Stimulated activated CD4-positive, alpha-beta T cell treated with anti-CD3 and anti-CD28 coated beads, Interleukin-15, amount 100 ng/mL, for 48 hours (primary cell): ENCODE data around the gene PSMC3.

Experiments used
- DNase-seq, 2 donors: peaks; one replicate each; pipeline ENCODE4 v3.0.0-alpha.2; 2020; ENCODE audit warnings: low read depth in 2 of 2

The PSMC3 gene

DNA sequence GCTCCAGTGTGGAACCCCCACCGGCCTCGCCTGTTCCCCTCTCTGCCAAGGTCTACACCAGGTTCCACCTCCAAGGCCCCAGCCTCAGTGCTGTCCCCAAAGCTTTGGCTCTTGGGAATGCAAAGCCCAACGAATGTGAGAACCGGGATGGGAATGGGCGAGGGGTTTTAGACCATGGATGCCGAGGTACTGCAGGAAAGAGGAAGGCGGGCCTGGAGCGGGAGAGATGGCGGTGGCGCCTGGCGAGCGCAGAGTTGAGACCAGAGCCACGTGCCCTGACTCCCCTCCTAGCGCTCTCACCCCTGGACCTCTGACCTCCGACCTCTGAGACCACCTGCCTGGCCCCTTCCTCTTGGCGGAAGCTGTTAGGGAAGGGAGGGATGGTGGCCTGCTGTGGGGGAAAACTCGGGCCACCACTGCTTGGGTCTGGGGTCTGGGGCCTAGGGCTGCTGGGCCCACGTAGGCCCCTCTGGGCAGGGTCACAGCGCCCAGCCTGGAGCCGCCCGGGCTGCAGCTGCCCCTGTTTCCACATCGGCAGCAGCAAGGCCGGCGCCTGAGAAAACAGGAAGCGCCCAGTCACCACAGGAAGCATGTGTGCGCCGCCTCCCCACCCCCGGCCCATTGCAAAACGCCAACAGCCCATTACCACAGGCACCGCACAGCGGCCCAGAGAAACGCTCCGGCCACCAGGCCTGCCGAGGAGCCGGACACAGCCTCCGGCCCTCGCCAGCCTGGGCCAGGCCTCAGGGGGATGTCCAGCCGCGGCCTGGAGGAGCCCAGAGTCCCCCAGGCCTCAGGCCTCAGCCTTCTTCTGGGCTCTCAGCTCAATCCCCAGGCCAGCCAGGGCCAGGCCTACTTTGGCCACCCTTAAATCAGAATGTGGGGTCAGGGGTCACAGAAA lies 31.7 kb downstream of the PSMC3 start:
- DNase-seq, result peak in 1 of 2 donors; percentile 47

GRCh38 chr11:47394050-47394321 lies 32.3 kb downstream of the PSMC3 start:
- DNase-seq, result no peak

DNA sequence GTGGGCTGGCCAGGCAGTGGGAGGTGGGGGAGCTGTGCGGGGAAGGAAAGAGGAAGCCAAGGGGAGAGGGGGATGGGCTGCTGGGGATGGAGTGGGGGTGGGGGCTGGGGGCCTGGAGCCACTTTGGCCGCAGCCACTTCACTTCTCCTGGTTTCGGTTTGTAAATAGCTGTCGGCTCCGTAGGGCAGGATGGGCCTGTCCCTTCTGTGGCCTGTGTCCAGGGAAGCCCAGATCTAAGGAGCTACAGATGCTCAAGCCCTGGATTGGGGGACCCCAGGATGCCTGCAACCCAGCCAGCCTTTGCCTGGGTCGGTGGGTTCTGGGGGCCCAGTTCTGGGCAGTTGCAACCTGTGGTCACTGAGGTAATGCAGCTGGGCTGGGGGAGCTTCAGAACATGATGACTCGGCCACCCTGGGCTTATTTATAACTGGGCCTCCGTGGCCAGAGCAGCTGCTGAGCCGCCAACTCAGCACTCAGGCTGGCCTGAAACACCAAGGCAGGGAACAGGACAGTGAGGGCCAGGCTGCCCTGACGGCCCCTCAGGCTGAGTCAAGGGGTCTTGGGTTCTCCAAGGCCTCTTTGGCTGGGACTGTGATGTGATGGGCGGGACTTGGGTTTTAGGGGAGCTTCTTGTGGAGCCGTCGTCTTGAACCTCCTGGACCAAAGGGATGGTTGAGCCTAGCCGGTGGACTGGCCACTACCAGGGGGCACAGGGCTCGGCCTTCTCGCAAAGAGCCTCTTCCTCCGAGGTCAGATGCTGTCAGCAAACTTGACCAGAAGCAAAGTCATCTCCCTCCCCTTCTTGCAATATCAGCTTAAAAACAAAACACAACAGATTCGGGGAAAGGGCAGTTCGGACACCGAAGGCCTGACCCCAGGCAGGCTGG lies 32.8 kb downstream of the PSMC3 start:
- DNase-seq, result no peak

DNA sequence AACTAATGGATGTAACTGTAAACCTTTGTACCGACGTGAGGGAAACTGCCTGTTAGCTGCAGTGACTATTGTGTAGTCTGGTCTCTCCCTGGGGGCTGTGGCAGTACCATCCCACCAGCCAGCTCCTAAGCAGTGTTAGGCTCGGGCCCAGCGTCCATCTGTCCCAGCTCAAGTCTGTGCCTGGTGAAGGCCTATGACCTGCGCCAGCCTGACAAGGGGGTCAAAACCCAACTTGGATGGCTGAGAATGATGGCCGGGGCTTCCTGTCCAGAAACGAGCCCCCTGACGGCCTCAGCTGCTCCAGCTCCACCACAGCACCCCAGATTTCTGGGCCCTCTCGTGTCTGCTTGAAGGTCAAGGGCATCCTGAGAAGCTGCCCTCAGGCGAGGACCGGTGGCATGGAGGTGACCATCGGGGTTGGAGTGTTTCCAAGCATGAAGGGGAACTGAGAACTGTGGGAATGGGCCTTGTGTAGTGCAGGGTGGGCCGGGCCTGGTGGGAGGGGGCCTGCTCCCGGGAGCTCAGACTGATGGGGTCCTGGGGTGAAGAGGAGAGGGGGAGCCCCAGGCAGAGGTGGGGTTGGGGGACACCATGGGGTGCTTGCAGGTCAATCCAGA lies 33.6 kb downstream of the PSMC3 start:
- no peak for DNase-seq

DNA sequence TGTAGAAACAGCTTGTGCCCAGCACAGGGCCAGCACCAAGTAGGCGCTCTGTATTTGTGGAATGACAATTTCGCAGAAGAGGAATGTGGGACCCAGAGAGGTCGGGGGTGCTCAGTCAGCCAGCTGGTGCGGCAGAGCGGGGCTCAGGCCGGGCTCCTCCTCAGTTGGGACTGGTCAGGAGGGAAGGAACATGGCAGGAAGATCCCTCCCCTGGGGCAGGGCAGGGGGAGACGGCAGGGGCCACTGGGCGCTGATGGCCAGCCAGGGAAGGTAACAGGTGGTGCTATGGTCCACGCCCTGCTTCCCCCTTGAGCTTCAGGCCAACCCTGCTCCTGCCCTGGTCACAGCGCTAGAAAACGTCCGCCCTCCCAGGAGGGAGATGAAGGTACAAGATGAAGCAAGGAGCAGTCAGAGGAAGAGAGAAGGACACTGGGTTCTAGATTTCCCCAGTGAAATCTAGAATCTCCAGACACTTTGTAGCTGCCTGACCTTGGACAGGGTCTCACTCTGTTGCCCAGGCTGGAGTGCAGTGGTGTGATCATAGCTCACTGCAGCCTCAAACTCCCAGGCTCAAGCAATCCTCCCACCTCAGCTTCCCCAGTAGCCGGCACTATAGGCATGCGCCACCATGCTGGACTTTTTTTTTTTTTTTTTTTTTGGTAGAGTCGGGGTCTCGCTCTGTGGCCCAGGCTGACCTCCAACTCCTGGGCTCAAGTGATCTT lies 34.4 kb downstream of the PSMC3 start:
- DNase-seq, result no peak

DNA sequence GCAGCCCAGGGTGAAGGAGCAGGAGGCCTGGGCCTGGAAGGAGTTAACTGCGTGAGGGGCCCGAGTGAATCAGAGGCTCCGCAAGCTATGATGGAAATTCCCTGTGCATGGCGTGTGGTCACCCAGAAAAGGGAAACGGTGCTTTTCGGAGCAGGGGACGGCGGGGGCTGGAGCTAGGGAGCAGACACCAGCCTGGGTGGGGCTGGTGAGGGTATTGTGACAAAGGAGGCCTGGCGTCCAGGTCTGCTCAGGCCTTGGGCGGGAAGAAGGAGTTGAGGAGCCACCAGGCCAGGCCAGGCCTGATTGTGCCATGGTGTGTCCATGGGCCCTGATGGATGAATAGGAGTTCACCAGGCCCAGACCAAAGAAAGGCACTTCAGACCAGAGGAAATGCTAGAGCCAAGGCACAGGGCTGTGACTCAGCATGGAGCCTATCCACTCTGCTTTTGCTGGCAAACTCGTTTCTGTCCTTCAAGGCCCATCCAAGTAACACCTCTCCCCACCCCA lies 35.1 kb downstream of the PSMC3 start:
- DNase-seq, result no peak

DNA sequence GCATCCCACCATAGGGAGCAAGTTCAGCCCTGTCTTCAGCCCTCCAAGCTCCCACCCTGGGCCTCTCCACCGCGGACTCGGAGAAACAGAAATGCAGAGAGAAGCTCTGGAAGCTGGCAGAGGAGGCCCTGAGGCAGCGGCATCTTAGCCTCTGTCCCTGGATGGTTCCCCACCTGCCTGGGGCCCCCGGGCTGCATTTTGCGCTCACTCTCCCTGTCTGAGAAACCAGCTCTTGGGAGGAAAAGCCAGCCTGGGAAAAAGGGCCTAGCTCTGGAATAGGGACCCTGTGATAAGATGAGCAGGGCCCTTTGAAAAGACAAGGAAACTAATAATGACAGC lies 35.8 kb downstream of the PSMC3 start:
- no peak for DNase-seq

DNA sequence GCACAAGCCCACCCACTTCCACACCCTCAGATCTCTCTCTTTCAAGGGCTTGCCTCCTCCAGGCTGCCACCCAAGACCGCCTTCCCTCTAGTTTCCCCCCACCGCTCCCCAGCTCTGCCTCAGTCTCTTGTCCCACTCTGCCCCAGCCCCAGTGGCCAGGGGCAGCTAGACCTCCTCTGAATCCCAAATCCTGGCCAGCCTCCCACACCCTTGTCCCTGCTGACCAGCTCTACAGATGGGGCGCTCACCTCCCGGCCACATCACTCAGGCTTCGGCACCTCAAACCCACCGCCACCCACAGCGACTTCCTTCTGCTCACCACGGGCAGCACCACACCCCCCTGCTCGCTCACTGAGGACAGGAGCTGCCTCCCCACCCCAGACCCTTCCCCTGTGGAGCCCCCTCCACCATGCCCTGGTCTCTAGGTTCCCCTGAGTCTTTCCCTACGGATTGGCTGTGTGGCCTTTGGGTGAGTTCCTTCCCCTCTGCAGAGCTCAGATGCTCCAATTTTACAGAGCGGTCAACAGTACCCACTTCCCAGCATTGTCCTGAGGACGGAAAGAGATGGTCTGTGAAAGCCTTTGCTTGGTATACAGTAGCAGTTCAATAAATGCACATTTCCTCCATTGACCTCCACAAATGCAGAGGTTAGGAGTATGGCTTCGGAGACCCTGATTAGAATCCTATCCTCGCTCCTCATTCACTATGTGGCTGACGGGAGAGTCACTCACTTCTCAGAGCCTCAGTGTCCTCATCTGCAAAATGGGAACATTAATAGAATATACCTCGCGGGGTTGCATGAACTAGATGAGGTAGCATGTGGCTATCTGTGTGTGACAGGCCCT lies 36.4 kb downstream of the PSMC3 start:
- no peak for DNase-seq

DNA sequence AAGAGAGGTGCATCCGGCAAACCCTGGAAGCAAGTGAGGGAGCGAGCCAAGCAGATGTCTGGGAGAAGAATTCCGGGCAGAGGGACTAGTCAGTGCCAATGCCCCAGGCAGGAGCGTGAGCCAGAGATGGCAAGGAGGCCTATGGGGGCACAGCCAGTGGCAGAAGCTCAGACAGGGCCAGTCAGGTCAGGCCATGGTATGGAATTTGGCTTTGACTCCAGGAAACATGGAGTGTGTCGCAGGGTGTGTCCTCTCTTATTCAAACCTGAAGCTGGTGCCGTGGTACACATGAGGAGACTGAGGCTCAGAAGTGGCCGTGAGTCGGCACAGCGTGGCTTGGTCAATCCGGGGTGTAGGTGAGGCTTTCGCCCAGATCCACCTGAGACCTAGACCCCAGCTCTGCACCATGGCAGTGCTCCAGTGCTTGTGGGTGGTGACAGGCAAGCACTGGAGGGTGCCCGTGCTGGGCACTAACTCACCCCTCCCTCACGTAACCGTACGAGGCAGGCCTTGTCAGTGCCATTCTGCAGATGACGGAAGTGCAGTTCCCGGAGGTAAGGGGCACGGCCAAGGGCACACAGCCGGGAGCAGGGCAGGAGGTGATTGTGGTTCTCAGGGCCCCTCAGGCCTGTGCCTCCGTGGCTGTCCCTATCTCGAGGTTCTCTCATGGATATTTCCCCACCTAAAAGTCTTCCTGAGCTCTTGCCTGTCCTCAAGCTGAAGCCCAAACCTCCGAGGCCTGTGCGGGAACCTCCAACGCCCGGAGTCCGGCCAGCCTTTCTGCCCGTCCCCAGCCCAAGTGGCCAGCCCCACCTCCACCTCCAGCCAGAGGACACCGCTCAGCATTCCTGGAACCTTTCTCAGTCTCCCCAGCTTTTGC lies 37.3 kb downstream of the PSMC3 start:
- no peak for DNase-seq

- DNase-seq, result no peak
Observed at GRCh38 chr11:47387944-47388696, 38.1 kb downstream of the PSMC3 start.

- DNase-seq, result no peak
Observed at GRCh38 chr11:47384498-47384897, 41.7 kb downstream of the PSMC3 start.

GRCh38 chr11:47383071-47383470 lies 43.2 kb downstream of the PSMC3 start:
- no peak for DNase-seq

GRCh38 chr11:47380078-47380477 lies 46.2 kb downstream of the PSMC3 start:
- DNase-seq, result no peak

DNA sequence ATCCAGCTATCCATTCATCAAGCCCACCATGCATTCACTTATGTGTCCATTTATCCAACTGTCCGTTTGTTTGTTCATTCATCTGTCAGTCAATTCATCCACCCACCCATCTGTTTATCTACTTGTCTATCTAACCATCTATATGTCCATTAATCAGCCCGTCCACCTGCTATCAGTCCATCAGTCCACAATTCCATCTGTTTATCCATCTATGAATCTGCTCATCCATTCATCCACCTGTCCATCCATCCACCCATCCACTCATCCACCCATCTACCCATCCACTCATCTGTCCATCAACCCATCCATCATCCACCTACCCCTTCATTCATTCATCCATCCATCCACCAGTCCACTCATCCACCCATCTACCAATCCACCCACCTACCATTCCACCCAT lies 46.9 kb downstream of the PSMC3 start:
- no peak for DNase-seq

- no peak for DNase-seq
Observed at GRCh38 chr11:47378836-47379170, 47.4 kb downstream of the PSMC3 start.

DNA sequence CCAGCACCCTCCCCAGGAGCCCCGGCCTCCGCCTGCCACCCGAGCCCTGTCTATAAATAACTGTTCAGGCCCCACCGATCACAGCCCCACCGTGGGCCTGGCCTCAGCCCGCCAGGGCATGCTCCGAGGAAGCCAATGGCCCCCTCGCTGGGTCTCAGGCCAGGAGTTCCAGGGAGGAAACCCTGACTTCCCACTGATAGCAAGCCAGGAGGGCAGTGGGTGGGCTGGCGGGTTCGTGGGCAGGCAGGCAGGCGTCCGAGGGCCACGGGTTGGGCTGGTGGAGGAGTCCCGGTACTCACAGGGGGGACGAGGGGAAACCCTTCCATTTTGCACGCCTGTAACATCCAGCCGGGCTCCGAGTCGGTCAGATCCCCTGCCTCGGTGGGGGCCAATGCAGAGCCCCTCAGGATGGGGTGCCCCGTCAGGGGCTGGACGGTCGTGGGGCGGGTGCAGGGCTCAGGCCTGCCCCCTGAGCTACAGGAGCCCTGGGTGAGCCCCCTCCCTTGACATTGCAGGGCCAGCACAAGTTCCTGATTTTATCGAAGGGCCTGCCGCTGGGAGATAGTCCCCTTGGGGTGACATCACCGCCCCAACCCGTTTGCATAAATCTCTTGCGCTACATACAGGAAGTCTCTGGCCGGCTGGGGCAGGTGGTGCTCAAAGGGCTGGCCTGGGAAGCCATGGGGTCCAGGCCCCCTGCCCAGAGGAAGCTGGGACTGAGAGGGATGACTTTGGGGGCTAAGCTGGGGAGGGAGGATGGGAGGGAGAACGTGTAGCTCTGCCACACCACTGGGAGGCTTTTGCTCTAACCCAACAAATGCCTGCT lies 48.0 kb downstream of the PSMC3 start, which contains the start of gene SPI1:
Gene SPI1 (minus strand): TSS at position 538 of the 826 bp plus-strand sequence. CDS start 194 bp downstream, at position 344.
- no peak for DNase-seq

DNA sequence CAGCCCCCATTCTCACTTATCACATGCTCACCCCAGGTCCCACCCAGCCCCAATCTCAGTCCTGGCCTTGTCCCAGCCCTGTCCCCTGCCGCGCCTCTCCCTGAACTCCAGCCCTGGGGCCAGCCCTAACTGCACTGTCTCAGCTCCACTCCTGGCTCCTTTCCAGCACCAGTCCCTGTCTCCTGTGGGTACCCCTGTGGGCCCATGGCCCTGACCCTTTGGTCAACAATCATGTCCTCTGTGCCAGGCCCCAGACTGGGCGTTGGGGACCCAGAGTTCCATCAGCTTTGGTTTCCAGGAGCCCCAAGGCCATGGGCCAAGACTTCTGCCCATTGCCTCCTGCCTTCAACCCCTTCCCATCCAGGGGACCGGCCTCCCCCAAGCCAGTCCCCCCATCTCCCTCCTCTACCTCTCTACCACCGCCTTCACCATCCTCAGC lies 48.6 kb downstream of the PSMC3 start:
- no peak for DNase-seq
